ENCODE measurements around the gene SCN5A. TPM values are rescaled to one million over a fixed set of nuclear protein-coding genes. Genes with fewer than 3 reads are reported as not detected.

Gene SCN5A
- total RNA-seq, 1 donor from 2014 or later, result 1.4 TPM

GRCh38 chr3:38601956-38602550, 47.4 kb downstream of the SCN5A start:
- Mint-ChIP-seq H3K4me1 (ENCODE audit: unreplicated experiment) (no peaks in the 10 kb centered on the region), H3K9me3 (ENCODE audit: unreplicated experiment) (no peaks in the 10 kb centered on the region), H3K4me3 (ENCODE audit: unreplicated experiment) (no peak overlapping the region), H3K27me3 (ENCODE audit: unreplicated experiment) (peaks cover 8% of the 10 kb centered on the region), H3K27ac (ENCODE audit: unreplicated experiment) (no peak overlapping the region), H3K36me3 (ENCODE audit: low read depth, unreplicated experiment) (peaks cover 9% of the 10 kb centered on the region)
- DNase-seq (ENCODE audit: low spot score), result no peak
- no peak for TF ChIP-seq CTCF (IDR thresholded peaks at IDR 0.05; ENCODE audit: unreplicated experiment)

- DNase-seq (ENCODE audit: low spot score), result no peak
- peaks cover 3% of the 10 kb centered on the region for H3K27me3 Mint-ChIP-seq (ENCODE audit: unreplicated experiment)
- H3K4me1 Mint-ChIP-seq (ENCODE audit: unreplicated experiment), result no peaks in the 10 kb centered on the region
- H3K9me3 Mint-ChIP-seq (ENCODE audit: unreplicated experiment), result no peaks in the 10 kb centered on the region
- H3K4me3 Mint-ChIP-seq (ENCODE audit: unreplicated experiment), result no peak overlapping the region
- no peak for TF ChIP-seq CTCF (IDR thresholded peaks at IDR 0.05; ENCODE audit: unreplicated experiment)
- no peak overlapping the region for H3K27ac Mint-ChIP-seq (ENCODE audit: unreplicated experiment)
- peaks cover 9% of the 10 kb centered on the region for H3K36me3 Mint-ChIP-seq (ENCODE audit: low read depth, unreplicated experiment)
These were observed 48.9 kb downstream of the SCN5A start for GRCh38 chr3:38600551-38600950.

DNA sequence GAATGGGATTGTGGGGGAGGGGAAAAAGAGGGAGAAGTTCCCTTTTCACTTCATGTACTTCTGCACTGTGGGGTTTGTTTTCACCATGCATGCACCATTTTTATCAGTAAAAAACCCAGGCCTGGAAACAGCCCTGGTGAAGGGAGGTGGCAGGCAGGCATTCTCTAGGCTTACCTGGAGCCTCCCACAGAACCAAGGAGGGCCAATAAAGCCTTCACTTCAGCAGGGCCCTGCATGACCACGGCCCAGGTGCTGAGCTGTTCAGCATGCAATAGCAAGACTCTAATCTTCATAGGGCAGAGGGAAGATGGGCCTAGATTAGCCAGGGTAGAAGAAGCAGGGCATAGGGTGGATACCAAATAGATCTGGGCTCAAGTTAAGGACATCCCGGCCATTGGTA, 49.6 kb downstream of the SCN5A start:
- no peaks in the 10 kb centered on the region for H3K27me3 Mint-ChIP-seq (ENCODE audit: unreplicated experiment)
- TF ChIP-seq CTCF (IDR thresholded peaks at IDR 0.05; ENCODE audit: unreplicated experiment), result no peak
- no peak overlapping the region for H3K27ac Mint-ChIP-seq (ENCODE audit: unreplicated experiment)
- no peaks in the 10 kb centered on the region for H3K4me1 Mint-ChIP-seq (ENCODE audit: unreplicated experiment)
- no peak overlapping the region for H3K4me3 Mint-ChIP-seq (ENCODE audit: unreplicated experiment)
- no peaks in the 10 kb centered on the region for H3K9me3 Mint-ChIP-seq (ENCODE audit: unreplicated experiment)
- no peak for DNase-seq (ENCODE audit: low spot score)
- H3K36me3 Mint-ChIP-seq (ENCODE audit: low read depth, unreplicated experiment), result peaks cover 9% of the 10 kb centered on the region

GRCh38 chr3:38598791-38599190, 50.7 kb downstream of the SCN5A start:
- H3K27me3 Mint-ChIP-seq (ENCODE audit: unreplicated experiment), result no peaks in the 10 kb centered on the region
- TF ChIP-seq CTCF (IDR thresholded peaks at IDR 0.05; ENCODE audit: unreplicated experiment), result no peak
- no peaks in the 10 kb centered on the region for H3K9me3 Mint-ChIP-seq (ENCODE audit: unreplicated experiment)
- H3K36me3 Mint-ChIP-seq (ENCODE audit: low read depth, unreplicated experiment), result peaks cover 9% of the 10 kb centered on the region
- H3K4me1 Mint-ChIP-seq (ENCODE audit: unreplicated experiment), result no peaks in the 10 kb centered on the region
- no peak overlapping the region for H3K4me3 Mint-ChIP-seq (ENCODE audit: unreplicated experiment)
- no peak overlapping the region for H3K27ac Mint-ChIP-seq (ENCODE audit: unreplicated experiment)
- no peak for DNase-seq (ENCODE audit: low spot score)

GRCh38 chr3:38597502-38598060, 51.9 kb downstream of the SCN5A start:
- no peak for TF ChIP-seq CTCF (IDR thresholded peaks at IDR 0.05; ENCODE audit: unreplicated experiment)
- Mint-ChIP-seq H3K4me3 (ENCODE audit: unreplicated experiment) (no peak overlapping the region), H3K4me1 (ENCODE audit: unreplicated experiment) (no peaks in the 10 kb centered on the region), H3K27me3 (ENCODE audit: unreplicated experiment) (no peaks in the 10 kb centered on the region), H3K27ac (ENCODE audit: unreplicated experiment) (no peak overlapping the region), H3K36me3 (ENCODE audit: low read depth, unreplicated experiment) (peaks cover 9% of the 10 kb centered on the region), H3K9me3 (ENCODE audit: unreplicated experiment) (no peaks in the 10 kb centered on the region)
- DNase-seq (ENCODE audit: low spot score), result no peak

Measured in endothelial cell (in vitro differentiated cells).